Activated CD4-positive, alpha-beta T cell treated with anti-CD3 and anti-CD28 coated beads, Interleukin-2, amount 50 U/mL, for 48 hours (primary cell): ENCODE measurements around the gene ANKAR.
"Not testable (repeated sequence)": the region's sequence is repeated elsewhere in the genome, so short reads cannot be mapped to it uniquely, and the experiment has no call there.

Experiments used
- DNase-seq, 2 experiments: peaks; one replicate each; pipeline ENCODE4 v3.0.0-alpha.2; 2020

Gene ANKAR

GRCh38 chr2:189709501-189710221, 35.2 kb downstream of the ANKAR start:
- DNase-seq, result no peak

GRCh38 chr2:189717593-189717992, 43.1 kb downstream of the ANKAR start:
- DNase-seq, result not testable (repeated sequence)

- no peak for DNase-seq
These were observed 45.1 kb downstream of the ANKAR start for GRCh38 chr2:189719571-189719970.

GRCh38 chr2:189723192-189723591, 48.7 kb downstream of the ANKAR start:
- no peak for DNase-seq
